HG02642 (cell line): ENCODE data around the gene FGF21.

Experiments used
- ATAC-seq: cut with Tn5 transposase; IDR thresholded peaks from one replicate; pipeline ENCODE4 v1.9.1; 2021; ENCODE audit warnings: mild to moderate bottlenecking; ENCODE audit not compliant: unreplicated experiment, poor library complexity

FGF21 gene

GRCh38 chr19:48726556-48726955, 28.8 kb upstream of the FGF21 start:
- no peak for ATAC-seq

GRCh38 chr19:48728911-48729664, 26.2 kb upstream of the FGF21 start:
- no peak for ATAC-seq

GRCh38 chr19:48731452-48731851, 23.9 kb upstream of the FGF21 start:
- no peak for ATAC-seq

GRCh38 chr19:48734625-48735024, 20.7 kb upstream of the FGF21 start:
- no peak for ATAC-seq

- ATAC-seq, result no peak
Measured at GRCh38 chr19:48735031-48735615, 20.2 kb upstream of the FGF21 start.

- ATAC-seq, result no peak
Measured at GRCh38 chr19:48737360-48737998, 17.8 kb upstream of the FGF21 start.

GRCh38 chr19:48738557-48739403, 16.5 kb upstream of the FGF21 start:
- peak; percentile 76 for ATAC-seq

- ATAC-seq, result no peak
Measured at GRCh38 chr19:48739404-48740163, 15.7 kb upstream of the FGF21 start.

- no peak for ATAC-seq
Measured at GRCh38 chr19:48740164-48740972, 15.0 kb upstream of the FGF21 start, which contains the start of gene RASIP1. TSS of gene RASIP1 (minus strand) at chr19:48740610. CDS start at chr19:48740282, 328 bp downstream.

- no peak for ATAC-seq
Measured at GRCh38 chr19:48741129-48741999, 14.0 kb upstream of the FGF21 start.

GRCh38 chr19:48742096-48742495, 13.2 kb upstream of the FGF21 start:
- ATAC-seq, result no peak

- no peak for ATAC-seq
Measured at GRCh38 chr19:48745208-48745995, 9.9 kb upstream of the FGF21 start.

GRCh38 chr19:48746110-48746509, 9.2 kb upstream of the FGF21 start:
- no peak for ATAC-seq

- no peak for ATAC-seq
Measured at GRCh38 chr19:48746738-48747575, 8.4 kb upstream of the FGF21 start, which contains the start of gene IZUMO1. TSS of gene IZUMO1 (minus strand) at chr19:48746909. CDS start at chr19:48745859, 1,050 bp downstream.

- ATAC-seq, result no peak
Measured at GRCh38 chr19:48749571-48750198, 5.6 kb upstream of the FGF21 start.

GRCh38 chr19:48750351-48750750, 5.0 kb upstream of the FGF21 start:
- ATAC-seq, result no peak
